ENCODE data around the gene ZNF501. TPM values are rescaled to one million over a fixed set of nuclear protein-coding genes. Genes with fewer than 3 reads are reported as not detected.
A peak's percentile ranks its signal among the peaks of the same experiment; 100 is the strongest.

Gene ZNF501
- total and polyA plus RNA-seq, 2 of the 13 experiments (the other 11 are each of a cell fraction or from before 2014, with no cell fraction given): 2.4 to 2.8 TPM

DNA sequence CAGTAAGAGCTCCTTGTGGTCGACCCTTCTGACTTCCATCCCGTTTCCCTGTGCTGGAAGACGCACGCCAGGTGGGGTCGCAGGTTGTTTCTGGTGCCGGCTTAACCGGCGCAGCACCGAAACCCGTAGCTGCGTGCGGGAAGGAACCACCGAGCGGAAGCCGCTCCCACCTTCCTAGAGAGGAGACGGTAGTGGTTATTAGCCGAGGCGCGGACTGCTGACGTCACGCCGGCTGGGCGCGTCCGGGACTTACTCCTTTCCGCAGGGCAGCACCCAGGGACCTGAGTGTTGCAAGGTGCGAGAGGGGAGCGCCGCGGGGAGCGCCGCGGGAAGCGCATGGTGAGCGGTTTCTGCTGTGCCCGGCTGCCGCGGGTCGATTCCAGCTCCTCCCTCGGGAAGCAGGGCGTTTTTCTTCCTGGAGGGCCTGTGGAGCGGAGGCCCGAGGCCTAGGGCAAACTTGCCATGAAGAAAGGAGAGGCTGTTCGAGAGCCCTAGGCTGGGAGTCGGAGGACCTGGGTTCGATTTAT is at the start of gene ZNF501 (continued):
- TF ChIP-seq CCAR2 (optimal IDR thresholded peaks at IDR 0.05; ENCODE audit: low read depth, low read length) (no peak), ZEB1 (IDR thresholded peaks at IDR 0.05; ENCODE audit: insufficient replicate concordance, low read depth) (no peak), EED (CRISPR knock-in tag; IDR thresholded peaks at IDR 0.05) (no peak; the same call in 1 of the 2 replicates), WIZ (CRISPR knock-in tag; IDR thresholded peaks at IDR 0.05) (no peak), ZNF891 (CRISPR knock-in tag; IDR thresholded peaks at IDR 0.05) (peak; percentile 85), MZF1 (CRISPR knock-in tag; IDR thresholded peaks at IDR 0.05; ENCODE audit: borderline replicate concordance) (peak; percentile 76; the same call in 1 of the 2 replicates), MATR3 (CRISPR knock-in tag; IDR thresholded peaks at IDR 0.05) (no peak), SPEN (CRISPR knock-in tag; IDR thresholded peaks at IDR 0.05; ENCODE audit: low read depth) (peak; percentile 94), SCMH1 (CRISPR knock-in tag; IDR thresholded peaks at IDR 0.05; ENCODE audit: borderline replicate concordance) (no peak), TMF1 (CRISPR knock-in tag; IDR thresholded peaks at IDR 0.05; ENCODE audit: low read depth) (no peak; the same call in none of the 2 replicates), ZNF317 (CRISPR knock-in tag; IDR thresholded peaks at IDR 0.05) (0 out of 2 replicates have a peak, but pooled peaks have one; percentile 53), E2F1 (CRISPR knock-in tag; IDR thresholded peaks at IDR 0.05) (peak; percentile 85; the same call in 1 of the 2 replicates), ZNF251 (CRISPR knock-in tag; IDR thresholded peaks at IDR 0.05) (no peak), TRIM22 (IDR thresholded peaks at IDR 0.05) (no peak), ZNF547 (CRISPR knock-in tag; IDR thresholded peaks at IDR 0.05) (no peak), KLF13 (CRISPR knock-in tag; IDR thresholded peaks at IDR 0.05) (peak; percentile 50; the same call in 1 of the 2 replicates), ZNF10 (CRISPR knock-in tag; IDR thresholded peaks at IDR 0.05; ENCODE audit: borderline replicate concordance, low read depth) (no peak), RFX3 (CRISPR knock-in tag; IDR thresholded peaks at IDR 0.05) (no peak), FOXP4 (CRISPR knock-in tag; IDR thresholded peaks at IDR 0.05) (peak; percentile 42; the same call in 1 of the 2 replicates), SAP130 (CRISPR knock-in tag; IDR thresholded peaks at IDR 0.05; ENCODE audit: low read depth) (peak; percentile 98), HNRNPH1 (optimal IDR thresholded peaks at IDR 0.05; ENCODE audit: low read depth, low read length) (no peak)
- TF ChIP-seq, protein P1, sequence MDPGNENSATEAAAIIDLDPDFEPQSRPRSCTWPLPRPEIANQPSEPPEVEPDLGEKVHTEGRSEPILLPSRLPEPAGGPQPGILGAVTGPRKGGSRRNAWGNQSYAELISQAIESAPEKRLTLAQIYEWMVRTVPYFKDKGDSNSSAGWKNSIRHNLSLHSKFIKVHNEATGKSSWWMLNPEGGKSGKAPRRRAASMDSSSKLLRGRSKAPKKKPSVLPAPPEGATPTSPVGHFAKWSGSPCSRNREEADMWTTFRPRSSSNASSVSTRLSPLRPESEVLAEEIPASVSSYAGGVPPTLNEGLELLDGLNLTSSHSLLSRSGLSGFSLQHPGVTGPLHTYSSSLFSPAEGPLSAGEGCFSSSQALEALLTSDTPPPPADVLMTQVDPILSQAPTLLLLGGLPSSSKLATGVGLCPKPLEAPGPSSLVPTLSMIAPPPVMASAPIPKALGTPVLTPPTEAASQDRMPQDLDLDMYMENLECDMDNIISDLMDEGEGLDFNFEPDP (CRISPR knock-in tag; conservative IDR thresholded peaks at IDR 0.05): no peak
- TF ChIP-seq, protein P2, sequence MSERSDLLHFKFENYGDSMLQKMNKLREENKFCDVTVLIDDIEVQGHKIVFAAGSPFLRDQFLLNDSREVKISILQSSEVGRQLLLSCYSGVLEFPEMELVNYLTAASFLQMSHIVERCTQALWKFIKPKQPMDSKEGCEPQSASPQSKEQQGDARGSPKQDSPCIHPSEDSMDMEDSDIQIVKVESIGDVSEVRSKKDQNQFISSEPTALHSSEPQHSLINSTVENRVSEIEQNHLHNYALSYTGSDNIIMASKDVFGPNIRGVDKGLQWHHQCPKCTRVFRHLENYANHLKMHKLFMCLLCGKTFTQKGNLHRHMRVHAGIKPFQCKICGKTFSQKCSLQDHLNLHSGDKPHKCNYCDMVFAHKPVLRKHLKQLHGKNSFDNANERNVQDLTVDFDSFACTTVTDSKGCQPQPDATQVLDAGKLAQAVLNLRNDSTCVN (CRISPR knock-in tag; IDR thresholded peaks at IDR 0.05; ENCODE audit: borderline replicate concordance): peak; percentile 44; the same call in 1 of the 2 replicates

Data from HepG2 (cell line).